Measurements from ENCODE around the gene TNFRSF14. TPM values are rescaled to one million over a fixed set of nuclear protein-coding genes. Genes with fewer than 3 reads are reported as not detected.

TNFRSF14 gene
- total RNA-seq, 1 donor from 2014 or later: 14.7 TPM

DNA sequence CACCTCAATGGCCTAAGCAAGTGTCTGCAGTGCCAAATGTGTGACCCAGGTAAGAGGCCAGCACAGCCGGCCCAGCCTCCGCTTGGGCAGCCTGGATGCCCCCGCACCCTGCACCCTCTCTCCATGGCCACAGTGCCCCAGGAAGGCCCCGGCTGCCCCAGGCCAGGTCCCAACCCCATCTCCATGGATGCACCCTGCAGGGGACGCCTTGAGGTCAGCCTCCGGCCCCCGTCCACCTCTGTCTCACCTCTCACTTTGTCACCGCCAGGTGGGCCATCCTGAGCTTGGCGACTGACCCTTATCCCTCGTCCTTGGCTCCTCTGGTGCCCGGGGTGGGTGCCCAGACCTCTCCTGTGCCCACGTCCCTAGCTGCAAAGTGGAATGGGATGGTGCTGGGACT lies 2.2 kb downstream of the TNFRSF14 start:
- H3K4me3 ChIP-seq (ENCODE audit: low read depth, low read length): no peak overlapping the region
- no peak for DNase-seq (ENCODE audit: low read depth)
- H3K36me3 ChIP-seq (ENCODE audit: control insufficient read depth, insufficient read depth, low read length): no peaks in the 10 kb centered on the region
- TF ChIP-seq, protein P1, sequence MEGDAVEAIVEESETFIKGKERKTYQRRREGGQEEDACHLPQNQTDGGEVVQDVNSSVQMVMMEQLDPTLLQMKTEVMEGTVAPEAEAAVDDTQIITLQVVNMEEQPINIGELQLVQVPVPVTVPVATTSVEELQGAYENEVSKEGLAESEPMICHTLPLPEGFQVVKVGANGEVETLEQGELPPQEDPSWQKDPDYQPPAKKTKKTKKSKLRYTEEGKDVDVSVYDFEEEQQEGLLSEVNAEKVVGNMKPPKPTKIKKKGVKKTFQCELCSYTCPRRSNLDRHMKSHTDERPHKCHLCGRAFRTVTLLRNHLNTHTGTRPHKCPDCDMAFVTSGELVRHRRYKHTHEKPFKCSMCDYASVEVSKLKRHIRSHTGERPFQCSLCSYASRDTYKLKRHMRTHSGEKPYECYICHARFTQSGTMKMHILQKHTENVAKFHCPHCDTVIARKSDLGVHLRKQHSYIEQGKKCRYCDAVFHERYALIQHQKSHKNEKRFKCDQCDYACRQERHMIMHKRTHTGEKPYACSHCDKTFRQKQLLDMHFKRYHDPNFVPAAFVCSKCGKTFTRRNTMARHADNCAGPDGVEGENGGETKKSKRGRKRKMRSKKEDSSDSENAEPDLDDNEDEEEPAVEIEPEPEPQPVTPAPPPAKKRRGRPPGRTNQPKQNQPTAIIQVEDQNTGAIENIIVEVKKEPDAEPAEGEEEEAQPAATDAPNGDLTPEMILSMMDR (IDR thresholded peaks at IDR 0.05; ENCODE audit: insufficient read depth, low read length, poor library complexity, severe bottlenecking): no peak
- H3K27me3 ChIP-seq (ENCODE audit: control insufficient read depth, insufficient read depth, low read length): peaks cover 10% of the 10 kb centered on the region

DNA sequence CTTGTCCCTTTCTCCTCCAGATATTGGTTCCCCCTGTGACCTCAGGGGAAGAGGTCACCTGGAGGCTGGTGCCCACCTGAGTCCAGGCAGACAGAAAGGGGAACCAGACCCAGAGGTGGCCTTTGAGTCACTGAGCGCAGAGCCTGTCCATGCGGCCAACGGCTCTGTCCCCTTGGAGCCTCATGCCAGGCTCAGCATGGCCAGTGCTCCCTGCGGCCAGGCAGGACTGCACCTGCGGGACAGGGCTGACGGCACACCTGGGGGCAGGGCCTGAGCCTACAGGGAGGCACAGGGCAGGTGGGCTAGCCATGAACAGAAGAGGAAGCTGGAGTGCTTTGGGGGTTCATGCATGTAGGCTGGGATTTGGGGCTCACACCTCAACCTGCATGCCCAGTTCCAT lies 2.7 kb downstream of the TNFRSF14 start:
- TF ChIP-seq, protein P1 (IDR thresholded peaks at IDR 0.05; ENCODE audit: insufficient read depth, low read length, poor library complexity, severe bottlenecking): no peak
- H3K27me3 ChIP-seq (ENCODE audit: control insufficient read depth, insufficient read depth, low read length): peaks cover 10% of the 10 kb centered on the region
- no peak for DNase-seq (ENCODE audit: low read depth)
- no peaks in the 10 kb centered on the region for H3K36me3 ChIP-seq (ENCODE audit: control insufficient read depth, insufficient read depth, low read length)
- H3K4me3 ChIP-seq (ENCODE audit: low read depth, low read length): no peak overlapping the region

DNA sequence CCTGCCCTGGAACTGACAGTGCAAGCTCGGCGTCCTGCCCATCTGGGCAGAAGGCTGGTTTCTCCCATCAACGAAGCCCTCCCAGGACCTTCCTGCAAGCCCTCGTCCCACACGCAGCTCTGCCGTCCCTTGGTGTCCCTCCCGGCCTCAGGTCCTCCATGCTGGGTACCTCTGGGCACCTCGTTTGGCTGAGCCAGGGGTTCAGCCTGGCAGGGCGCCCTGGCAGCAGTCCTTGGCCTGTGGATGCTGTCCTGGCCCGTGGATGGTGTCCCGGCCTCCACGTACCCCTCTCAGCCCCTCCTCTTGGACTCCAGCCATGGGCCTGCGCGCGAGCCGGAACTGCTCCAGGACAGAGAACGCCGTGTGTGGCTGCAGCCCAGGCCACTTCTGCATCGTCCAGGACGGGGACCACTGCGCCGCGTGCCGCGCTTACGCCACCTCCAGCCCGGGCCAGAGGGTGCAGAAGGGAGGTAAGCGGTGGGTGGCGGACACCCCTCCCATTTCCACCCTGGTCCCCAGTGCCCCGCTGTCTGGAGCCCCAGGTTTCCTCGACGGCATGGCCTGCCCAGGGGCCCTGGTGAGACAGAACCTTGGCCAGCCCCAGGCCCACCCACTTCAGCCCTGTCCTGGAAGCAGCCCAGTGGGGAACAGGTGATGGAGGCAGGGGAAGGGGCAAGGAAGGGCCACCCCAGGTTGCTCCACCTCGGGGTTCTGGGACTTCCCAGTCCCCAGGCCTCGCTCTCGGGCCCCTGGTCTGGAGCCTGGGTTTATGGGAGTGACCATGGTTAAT lies 3.5 kb downstream of the TNFRSF14 start:
- Histone ChIP-seq H3K4me3 (ENCODE audit: low read depth, low read length) (no peak overlapping the region), H3K27me3 (ENCODE audit: control insufficient read depth, insufficient read depth, low read length) (peaks cover 10% of the 10 kb centered on the region), H3K36me3 (ENCODE audit: control insufficient read depth, insufficient read depth, low read length) (no peaks in the 10 kb centered on the region)
- no peak for DNase-seq (ENCODE audit: low read depth)
- TF ChIP-seq, protein P1 (IDR thresholded peaks at IDR 0.05; ENCODE audit: insufficient read depth, low read length, poor library complexity, severe bottlenecking): no peak

DNA sequence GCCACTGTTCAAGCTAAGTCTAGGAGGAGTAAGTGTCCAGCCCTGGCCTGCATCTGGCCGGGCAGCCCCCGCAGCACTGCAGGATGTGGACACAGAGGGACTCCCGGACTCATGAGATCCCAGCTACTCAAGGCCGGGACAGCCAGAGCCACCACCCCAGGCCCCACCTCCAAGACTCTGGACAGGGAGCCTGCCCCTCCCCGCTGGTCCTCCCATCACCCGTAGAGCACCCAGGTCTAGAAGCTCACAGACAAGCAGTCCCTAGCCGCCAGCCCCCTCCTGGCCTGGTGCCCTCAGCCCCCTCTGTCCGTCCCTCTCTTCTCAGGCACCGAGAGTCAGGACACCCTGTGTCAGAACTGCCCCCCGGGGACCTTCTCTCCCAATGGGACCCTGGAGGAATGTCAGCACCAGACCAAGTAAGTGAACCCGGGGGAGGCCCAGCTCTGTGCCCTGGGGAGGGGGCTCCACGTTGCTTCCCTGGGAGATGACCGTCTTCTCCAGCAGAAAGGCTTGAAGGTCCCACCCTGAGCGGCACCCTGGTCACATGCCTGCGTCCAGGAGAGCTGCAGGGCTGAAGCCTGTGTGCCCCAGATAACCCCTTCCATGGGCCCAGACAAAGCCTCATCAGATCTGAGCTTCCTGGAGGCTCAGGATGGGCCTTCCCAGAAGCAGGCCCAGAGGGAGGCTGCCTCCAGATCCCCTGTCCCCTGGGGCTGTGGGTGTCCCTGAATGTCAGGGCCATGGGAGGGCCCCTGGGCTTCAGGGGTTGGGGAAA lies 4.3 kb downstream of the TNFRSF14 start:
- Histone ChIP-seq H3K4me3 (ENCODE audit: low read depth, low read length) (no peak overlapping the region), H3K36me3 (ENCODE audit: control insufficient read depth, insufficient read depth, low read length) (no peaks in the 10 kb centered on the region), H3K27me3 (ENCODE audit: control insufficient read depth, insufficient read depth, low read length) (peaks cover 7% of the 10 kb centered on the region)
- no peak for DNase-seq (ENCODE audit: low read depth)
- TF ChIP-seq, protein P1 (IDR thresholded peaks at IDR 0.05; ENCODE audit: insufficient read depth, low read length, poor library complexity, severe bottlenecking): no peak

GRCh38 chr1:2561446-2561845 lies 5.3 kb downstream of the TNFRSF14 start:
- no peak overlapping the region for H3K4me3 ChIP-seq (ENCODE audit: low read depth, low read length)
- H3K27me3 ChIP-seq (ENCODE audit: control insufficient read depth, insufficient read depth, low read length): peaks cover 6% of the 10 kb centered on the region
- TF ChIP-seq, protein P1 (IDR thresholded peaks at IDR 0.05; ENCODE audit: insufficient read depth, low read length, poor library complexity, severe bottlenecking): no peak
- no peak for DNase-seq (ENCODE audit: low read depth)
- no peaks in the 10 kb centered on the region for H3K36me3 ChIP-seq (ENCODE audit: control insufficient read depth, insufficient read depth, low read length)

Measured in kidney epithelial cell (primary cell).